ENCODE results near the gene CEND1. TPM values are rescaled to one million over a fixed set of nuclear protein-coding genes. Genes with fewer than 3 reads are reported as not detected.

CEND1 gene
- total and polyA plus RNA-seq, 2 of the 13 experiments (the other 11 are each of a cell fraction or from before 2014, with no cell fraction given) = not detected

DNA sequence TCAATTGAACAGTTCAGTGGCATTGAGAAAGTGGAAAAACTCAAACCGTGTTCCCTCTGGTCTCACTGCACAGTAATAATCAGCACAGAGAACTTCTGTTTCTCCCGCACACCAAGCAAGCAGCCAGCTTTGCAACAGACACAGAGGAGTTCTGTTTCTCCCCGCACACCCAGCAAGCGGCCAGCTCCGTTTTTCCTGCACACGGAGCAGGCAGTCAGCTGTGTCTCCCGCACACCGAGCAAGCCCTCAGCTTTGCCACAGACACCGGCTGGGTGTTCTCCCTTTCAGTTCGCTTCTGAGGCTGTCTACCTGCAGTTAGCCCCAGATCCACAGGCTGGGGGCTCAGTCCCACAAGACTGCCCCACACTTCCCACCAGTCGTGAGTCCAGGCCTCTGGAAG is 52.5 kb downstream of the CEND1 start (continued):
- TF ChIP-seq, protein P1, sequence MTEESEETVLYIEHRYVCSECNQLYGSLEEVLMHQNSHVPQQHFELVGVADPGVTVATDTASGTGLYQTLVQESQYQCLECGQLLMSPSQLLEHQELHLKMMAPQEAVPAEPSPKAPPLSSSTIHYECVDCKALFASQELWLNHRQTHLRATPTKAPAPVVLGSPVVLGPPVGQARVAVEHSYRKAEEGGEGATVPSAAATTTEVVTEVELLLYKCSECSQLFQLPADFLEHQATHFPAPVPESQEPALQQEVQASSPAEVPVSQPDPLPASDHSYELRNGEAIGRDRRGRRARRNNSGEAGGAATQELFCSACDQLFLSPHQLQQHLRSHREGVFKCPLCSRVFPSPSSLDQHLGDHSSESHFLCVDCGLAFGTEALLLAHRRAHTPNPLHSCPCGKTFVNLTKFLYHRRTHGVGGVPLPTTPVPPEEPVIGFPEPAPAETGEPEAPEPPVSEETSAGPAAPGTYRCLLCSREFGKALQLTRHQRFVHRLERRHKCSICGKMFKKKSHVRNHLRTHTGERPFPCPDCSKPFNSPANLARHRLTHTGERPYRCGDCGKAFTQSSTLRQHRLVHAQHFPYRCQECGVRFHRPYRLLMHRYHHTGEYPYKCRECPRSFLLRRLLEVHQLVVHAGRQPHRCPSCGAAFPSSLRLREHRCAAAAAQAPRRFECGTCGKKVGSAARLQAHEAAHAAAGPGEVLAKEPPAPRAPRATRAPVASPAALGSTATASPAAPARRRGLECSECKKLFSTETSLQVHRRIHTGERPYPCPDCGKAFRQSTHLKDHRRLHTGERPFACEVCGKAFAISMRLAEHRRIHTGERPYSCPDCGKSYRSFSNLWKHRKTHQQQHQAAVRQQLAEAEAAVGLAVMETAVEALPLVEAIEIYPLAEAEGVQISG (CRISPR knock-in tag; IDR thresholded peaks at IDR 0.05) = 0 out of 2 replicates have a peak, but pooled peaks have one; percentile 28
- no peak for TF ChIP-seq FIP1L1 (IDR thresholded peaks at IDR 0.05; ENCODE audit: borderline replicate concordance, insufficient read depth, low read depth, low read length)
- no peak for TF ChIP-seq RAD51 (IDR thresholded peaks at IDR 0.05; ENCODE audit: borderline replicate concordance)
- TF ChIP-seq, protein P2, sequence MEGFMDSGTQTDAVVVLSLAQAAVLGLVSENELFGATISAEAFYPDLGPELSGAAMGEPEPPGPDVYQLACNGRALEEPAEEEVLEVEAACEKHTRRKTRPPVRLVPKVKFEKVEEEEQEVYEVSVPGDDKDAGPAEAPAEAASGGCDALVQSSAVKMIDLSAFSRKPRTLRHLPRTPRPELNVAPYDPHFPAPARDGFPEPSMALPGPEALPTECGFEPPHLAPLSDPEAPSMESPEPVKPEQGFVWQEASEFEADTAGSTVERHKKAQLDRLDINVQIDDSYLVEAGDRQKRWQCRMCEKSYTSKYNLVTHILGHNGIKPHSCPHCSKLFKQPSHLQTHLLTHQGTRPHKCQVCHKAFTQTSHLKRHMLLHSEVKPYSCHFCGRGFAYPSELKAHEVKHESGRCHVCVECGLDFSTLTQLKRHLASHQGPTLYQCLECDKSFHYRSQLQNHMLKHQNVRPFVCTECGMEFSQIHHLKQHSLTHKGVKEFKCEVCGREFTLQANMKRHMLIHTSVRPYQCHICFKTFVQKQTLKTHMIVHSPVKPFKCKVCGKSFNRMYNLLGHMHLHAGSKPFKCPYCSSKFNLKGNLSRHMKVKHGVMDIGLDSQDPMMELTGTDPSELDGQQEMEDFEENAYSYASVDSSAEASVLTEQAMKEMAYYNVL (CRISPR knock-in tag; IDR thresholded peaks at IDR 0.05; ENCODE audit: borderline replicate concordance) = no peak
- TF ChIP-seq ZNF24 (IDR thresholded peaks at IDR 0.05) = no peak
- TF ChIP-seq ZNF547 (CRISPR knock-in tag; IDR thresholded peaks at IDR 0.05) = no peak
- TF ChIP-seq ATM (IDR thresholded peaks at IDR 0.05; ENCODE audit: borderline replicate concordance) = no peak

Small RNA genes within 50 kb of the gene (small RNA-seq; reads per million reads assigned to genes)
- 0 reads per million in 3 experiments for gene SNORA52 (ENCODE audit: insufficient read depth in 2 of 3, insufficient read length in 3 of 3, low read depth in 2 of 3, low replicate concordance in 1 of 3)

Other genes with a start within 250 kb of the CEND1 start
- 0.25 and 1.1 TPM in 2 replicates for gene LMNTD2, start 229.4 kb downstream of the CEND1 start, total RNA-seq (2016; rRNA removed; fragmentation: Illumina TruSeq; extraction: Trizol)
- gene LMNTD2, start 229.4 kb downstream of the CEND1 start, polyA plus RNA-seq (2011; rRNA removed) = 3.1 and 3.6 TPM in 2 replicates
- gene RASSF7, start 229.1 kb downstream of the CEND1 start, total RNA-seq (2016; rRNA removed; fragmentation: Illumina TruSeq; extraction: Trizol) = 13.1 and 20.2 TPM in 2 replicates
- gene RASSF7, start 229.1 kb downstream of the CEND1 start, polyA plus RNA-seq (2011; rRNA removed) = 28.6 and 36.4 TPM in 2 replicates
- gene PHRF1, start 213.6 kb downstream of the CEND1 start, total RNA-seq (2016; rRNA removed; fragmentation: Illumina TruSeq; extraction: Trizol) = 13.7 and 16.7 TPM in 2 replicates
- 8.2 and 11.2 TPM in 2 replicates for gene PHRF1, start 213.6 kb downstream of the CEND1 start, polyA plus RNA-seq (2011; rRNA removed)
- gene IRF7, start 174.1 kb downstream of the CEND1 start, total RNA-seq (2016; rRNA removed; fragmentation: Illumina TruSeq; extraction: Trizol) = not detected in 2 replicates
- 0.04 TPM in 1 of 2 replicates, not detected in the other for gene IRF7, start 174.1 kb downstream of the CEND1 start, polyA plus RNA-seq (2011; rRNA removed)
- 0.21 and 0.46 TPM in 2 replicates for gene CDHR5, start 165.1 kb downstream of the CEND1 start, total RNA-seq (2016; rRNA removed; fragmentation: Illumina TruSeq; extraction: Trizol)
- gene CDHR5, start 165.1 kb downstream of the CEND1 start, polyA plus RNA-seq (2011; rRNA removed) = 0.68 and 0.71 TPM in 2 replicates
- not detected in 2 replicates for gene SCT, start 162.9 kb downstream of the CEND1 start, total RNA-seq (2016; rRNA removed; fragmentation: Illumina TruSeq; extraction: Trizol)
- gene SCT, start 162.9 kb downstream of the CEND1 start, polyA plus RNA-seq (2011; rRNA removed) = not detected in 2 replicates
- 0.13 TPM in 1 of 2 replicates, not detected in the other for gene DRD4, start 152.8 kb downstream of the CEND1 start, total RNA-seq (2016; rRNA removed; fragmentation: Illumina TruSeq; extraction: Trizol)
- gene DRD4, start 152.8 kb downstream of the CEND1 start, polyA plus RNA-seq (2011; rRNA removed) = 0.09 TPM in 2 replicates
- 18.2 and 29.6 TPM in 2 replicates for gene DEAF1, start 94.9 kb downstream of the CEND1 start, total RNA-seq (2016; rRNA removed; fragmentation: Illumina TruSeq; extraction: Trizol)
- gene DEAF1, start 94.9 kb downstream of the CEND1 start, polyA plus RNA-seq (2011; rRNA removed) = 22.3 and 31.6 TPM in 2 replicates
- 2.7 and 5.6 TPM in 2 replicates for gene TMEM80, start 94.3 kb downstream of the CEND1 start, total RNA-seq (2016; rRNA removed; fragmentation: Illumina TruSeq; extraction: Trizol)
- gene TMEM80, start 94.3 kb downstream of the CEND1 start, polyA plus RNA-seq (2011; rRNA removed) = 17.1 and 20.9 TPM in 2 replicates
- 55.6 and 89.3 TPM in 2 replicates for gene EPS8L2, start 83.9 kb downstream of the CEND1 start, total RNA-seq (2016; rRNA removed; fragmentation: Illumina TruSeq; extraction: Trizol)
- gene EPS8L2, start 83.9 kb downstream of the CEND1 start, polyA plus RNA-seq (2011; rRNA removed) = 416 and 597 TPM in 2 replicates
- 240 and 336 TPM in 2 replicates for gene TALDO1, start 42.6 kb downstream of the CEND1 start, total RNA-seq (2016; rRNA removed; fragmentation: Illumina TruSeq; extraction: Trizol)
- 88.1 and 107 TPM in 2 replicates for gene TALDO1, start 42.6 kb downstream of the CEND1 start, polyA plus RNA-seq (2011; rRNA removed)
- gene GATD1, start 12.6 kb downstream of the CEND1 start, total RNA-seq (2016; rRNA removed; fragmentation: Illumina TruSeq; extraction: Trizol) = 35.8 and 60.5 TPM in 2 replicates
- gene GATD1, start 12.6 kb downstream of the CEND1 start, polyA plus RNA-seq (2011; rRNA removed) = 31.3 and 40.0 TPM in 2 replicates
- 8.0 and 12.4 TPM in 2 replicates for gene SLC25A22, start 8.2 kb upstream of the CEND1 start, total RNA-seq (2016; rRNA removed; fragmentation: Illumina TruSeq; extraction: Trizol)
- 19.2 and 20.5 TPM in 2 replicates for gene SLC25A22, start 8.2 kb upstream of the CEND1 start, polyA plus RNA-seq (2011; rRNA removed)
- 7.9 and 16.0 TPM in 2 replicates for gene PIDD1, start 15.1 kb upstream of the CEND1 start, total RNA-seq (2016; rRNA removed; fragmentation: Illumina TruSeq; extraction: Trizol)
- gene PIDD1, start 15.1 kb upstream of the CEND1 start, polyA plus RNA-seq (2011; rRNA removed) = 14.3 and 17.7 TPM in 2 replicates
- gene RPLP2, start 19.9 kb upstream of the CEND1 start, total RNA-seq (2016; rRNA removed; fragmentation: Illumina TruSeq; extraction: Trizol) = 2,049 and 2,106 TPM in 2 replicates
- gene RPLP2, start 19.9 kb upstream of the CEND1 start, polyA plus RNA-seq (2011; rRNA removed) = 895 and 978 TPM in 2 replicates
- 4.8 and 10.5 TPM in 2 replicates for gene PNPLA2, start 28.8 kb upstream of the CEND1 start, total RNA-seq (2016; rRNA removed; fragmentation: Illumina TruSeq; extraction: Trizol)
- gene PNPLA2, start 28.8 kb upstream of the CEND1 start, polyA plus RNA-seq (2011; rRNA removed) = 43.2 and 58.1 TPM in 2 replicates
- gene CRACR2B, start 37.8 kb upstream of the CEND1 start, total RNA-seq (2016; rRNA removed; fragmentation: Illumina TruSeq; extraction: Trizol) = 8.9 and 14.9 TPM in 2 replicates
- gene CRACR2B, start 37.8 kb upstream of the CEND1 start, polyA plus RNA-seq (2011; rRNA removed) = 21.0 and 27.7 TPM in 2 replicates
- gene CD151, start 42.9 kb upstream of the CEND1 start, total RNA-seq (2016; rRNA removed; fragmentation: Illumina TruSeq; extraction: Trizol) = 54.0 and 125 TPM in 2 replicates
- gene CD151, start 42.9 kb upstream of the CEND1 start, polyA plus RNA-seq (2011; rRNA removed) = 197 and 287 TPM in 2 replicates
- 114 and 146 TPM in 2 replicates for gene POLR2L, start 52.4 kb upstream of the CEND1 start, total RNA-seq (2016; rRNA removed; fragmentation: Illumina TruSeq; extraction: Trizol)
- gene POLR2L, start 52.4 kb upstream of the CEND1 start, polyA plus RNA-seq (2011; rRNA removed) = 104 and 115 TPM in 2 replicates
- 13.2 and 31.7 TPM in 2 replicates for gene TSPAN4, start 52.8 kb upstream of the CEND1 start, total RNA-seq (2016; rRNA removed; fragmentation: Illumina TruSeq; extraction: Trizol)
- gene TSPAN4, start 52.8 kb upstream of the CEND1 start, polyA plus RNA-seq (2011; rRNA removed) = 68.3 and 88.5 TPM in 2 replicates
- gene CHID1, start 120.7 kb upstream of the CEND1 start, total RNA-seq (2016; rRNA removed; fragmentation: Illumina TruSeq; extraction: Trizol) = 39.6 and 65.1 TPM in 2 replicates
- 93.6 and 102 TPM in 2 replicates for gene CHID1, start 120.7 kb upstream of the CEND1 start, polyA plus RNA-seq (2011; rRNA removed)
- 25.7 and 25.9 TPM in 2 replicates for gene AP2A2, start 135.8 kb upstream of the CEND1 start, total RNA-seq (2016; rRNA removed; fragmentation: Illumina TruSeq; extraction: Trizol)
- gene AP2A2, start 135.8 kb upstream of the CEND1 start, polyA plus RNA-seq (2011; rRNA removed) = 74.5 and 75.7 TPM in 2 replicates
- not detected in 2 replicates for gene MUC6, start 246.6 kb upstream of the CEND1 start, total RNA-seq (2016; rRNA removed; fragmentation: Illumina TruSeq; extraction: Trizol)
- not detected in 2 replicates for gene MUC6, start 246.6 kb upstream of the CEND1 start, polyA plus RNA-seq (2011; rRNA removed)

Measured in HepG2 (cell line).